ENCODE data around the gene EIF4G1. TPM values are rescaled to one million over a fixed set of nuclear protein-coding genes. Genes with fewer than 3 reads are reported as not detected.
"Not testable (repeated sequence)": the region's sequence is repeated elsewhere in the genome, so short reads cannot be mapped to it uniquely, and the experiment has no call there.

Gene EIF4G1
- total RNA-seq, 4 donors from 2014 or later, result 133 to 269 (median 170) TPM

DNA sequence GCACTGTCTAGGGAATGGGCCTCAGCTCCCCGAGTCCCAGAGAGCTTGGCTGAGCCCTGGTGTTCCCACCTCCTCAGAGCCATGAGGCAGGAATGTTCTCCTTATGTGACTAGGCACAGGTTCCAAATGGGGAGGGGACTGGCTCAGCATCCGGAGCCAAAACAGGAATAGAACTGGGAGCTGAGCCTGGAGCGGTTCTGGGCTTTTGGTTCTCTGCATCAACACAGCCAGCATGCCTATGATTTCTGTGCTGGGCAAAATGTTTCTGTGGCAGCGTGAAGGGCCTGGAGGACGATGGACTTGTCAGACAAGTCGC is 23.0 kb downstream of the EIF4G1 start, which contains the start of gene FAM131A:
FAM131A (plus strand) TSS at position 202 of the 316 bp plus-strand sequence; CDS start at position 233, 31 bp downstream.
- TF ChIP-seq, protein P1, sequence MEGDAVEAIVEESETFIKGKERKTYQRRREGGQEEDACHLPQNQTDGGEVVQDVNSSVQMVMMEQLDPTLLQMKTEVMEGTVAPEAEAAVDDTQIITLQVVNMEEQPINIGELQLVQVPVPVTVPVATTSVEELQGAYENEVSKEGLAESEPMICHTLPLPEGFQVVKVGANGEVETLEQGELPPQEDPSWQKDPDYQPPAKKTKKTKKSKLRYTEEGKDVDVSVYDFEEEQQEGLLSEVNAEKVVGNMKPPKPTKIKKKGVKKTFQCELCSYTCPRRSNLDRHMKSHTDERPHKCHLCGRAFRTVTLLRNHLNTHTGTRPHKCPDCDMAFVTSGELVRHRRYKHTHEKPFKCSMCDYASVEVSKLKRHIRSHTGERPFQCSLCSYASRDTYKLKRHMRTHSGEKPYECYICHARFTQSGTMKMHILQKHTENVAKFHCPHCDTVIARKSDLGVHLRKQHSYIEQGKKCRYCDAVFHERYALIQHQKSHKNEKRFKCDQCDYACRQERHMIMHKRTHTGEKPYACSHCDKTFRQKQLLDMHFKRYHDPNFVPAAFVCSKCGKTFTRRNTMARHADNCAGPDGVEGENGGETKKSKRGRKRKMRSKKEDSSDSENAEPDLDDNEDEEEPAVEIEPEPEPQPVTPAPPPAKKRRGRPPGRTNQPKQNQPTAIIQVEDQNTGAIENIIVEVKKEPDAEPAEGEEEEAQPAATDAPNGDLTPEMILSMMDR (IDR thresholded peaks at IDR 0.05), result no peak
- TF ChIP-seq POLR2A (IDR thresholded peaks at IDR 0.05), result peak in 1 of 2 donors; percentile 20
- Histone ChIP-seq H3K4me3 (peak within 1 kb of the TSS; percentile 69 to 95), H3K4me1 (peaks cover 6 to 10% of the 10 kb centered on the region in 2 donors), H3K9me3 (no peaks in the 10 kb centered on the region), H3K27ac (peak within 1 kb of the TSS; percentile 96 to 100), H3K27me3 (no peaks in the 10 kb centered on the region), H3K36me3 (no peaks in the 10 kb centered on the region)
- peak; percentile 75 to 85 for DNase-seq
- intact Hi-C loops (cut with DNase I; ENCODE audit: low total_unique reads), result no loop called here

DNA sequence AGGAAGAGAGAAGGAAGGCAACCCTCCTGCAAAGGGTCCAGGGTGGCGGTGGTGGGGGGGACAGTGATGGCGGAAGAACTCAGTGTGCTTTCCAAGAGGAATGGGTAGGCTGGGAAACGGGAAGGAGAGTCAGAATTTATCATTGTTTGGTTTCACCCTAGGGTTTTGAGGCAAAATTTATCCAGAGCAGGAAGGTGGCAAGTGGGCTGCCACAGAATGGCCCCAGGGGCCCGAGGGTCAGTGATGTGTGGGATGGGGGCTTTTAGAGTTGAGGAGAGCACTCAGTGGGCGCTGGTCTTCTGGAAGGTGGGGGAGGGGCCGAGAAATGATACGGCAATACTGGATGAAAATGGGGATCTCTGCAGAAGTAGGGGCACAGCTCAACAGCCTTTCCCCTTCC is 23.6 kb downstream of the EIF4G1 start:
- Histone ChIP-seq H3K9me3 (no peaks in the 10 kb centered on the region), H3K4me1 (peaks cover 6 to 10% of the 10 kb centered on the region in 2 donors), H3K27me3 (no peaks in the 10 kb centered on the region), H3K36me3 (no peaks in the 10 kb centered on the region), H3K27ac (peak overlapping the region; percentile 96 to 100), H3K4me3 (peak overlapping the region; percentile 5 to 25)
- no peak for DNase-seq
- intact Hi-C loops (cut with DNase I; ENCODE audit: low total_unique reads), result no loop called here
- no peak for TF ChIP-seq POLR2A (IDR thresholded peaks at IDR 0.05)
- TF ChIP-seq, protein P1 (IDR thresholded peaks at IDR 0.05), result no peak

DNA sequence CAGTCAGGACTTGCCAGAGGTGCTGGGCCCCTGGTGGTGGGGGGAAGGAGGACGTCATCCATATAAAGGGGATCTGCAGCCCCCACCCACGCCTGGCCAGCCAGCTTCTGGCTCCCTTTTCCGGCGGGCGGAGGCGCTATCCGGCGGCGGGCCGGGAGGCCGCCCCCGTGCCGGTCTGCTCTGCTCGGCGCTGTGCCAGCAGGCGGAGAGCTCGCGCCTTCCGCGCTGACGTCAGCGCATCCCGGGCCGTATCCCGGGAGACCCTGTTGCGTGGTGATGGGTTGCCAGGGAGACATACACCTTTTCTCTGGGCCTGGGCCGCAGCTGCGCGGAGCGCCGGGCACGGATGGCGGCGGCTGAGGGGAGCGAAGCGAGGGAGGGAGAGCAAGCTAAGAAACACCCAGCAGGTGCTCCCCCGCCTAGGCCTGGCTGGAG is 24.1 kb downstream of the EIF4G1 start:
- DNase-seq, result peak; percentile 90 to 96
- peaks cover 6 to 10% of the 10 kb centered on the region in 2 donors for H3K4me1 ChIP-seq
- H3K27me3 ChIP-seq, result no peaks in the 10 kb centered on the region
- H3K27ac ChIP-seq, result peak overlapping the region; percentile 96 to 100
- no peaks in the 10 kb centered on the region for H3K36me3 ChIP-seq
- H3K4me3 ChIP-seq, result peak overlapping the region; percentile 8 to 25
- TF ChIP-seq POLR2A (IDR thresholded peaks at IDR 0.05), result peak; percentile 5 to 44
- TF ChIP-seq, protein P1 (IDR thresholded peaks at IDR 0.05), result peak in 2 of 4 experiments; percentile 5 to 25
- no peaks in the 10 kb centered on the region for H3K9me3 ChIP-seq
- intact Hi-C loops (cut with DNase I; ENCODE audit: low total_unique reads), result no loop called here

DNA sequence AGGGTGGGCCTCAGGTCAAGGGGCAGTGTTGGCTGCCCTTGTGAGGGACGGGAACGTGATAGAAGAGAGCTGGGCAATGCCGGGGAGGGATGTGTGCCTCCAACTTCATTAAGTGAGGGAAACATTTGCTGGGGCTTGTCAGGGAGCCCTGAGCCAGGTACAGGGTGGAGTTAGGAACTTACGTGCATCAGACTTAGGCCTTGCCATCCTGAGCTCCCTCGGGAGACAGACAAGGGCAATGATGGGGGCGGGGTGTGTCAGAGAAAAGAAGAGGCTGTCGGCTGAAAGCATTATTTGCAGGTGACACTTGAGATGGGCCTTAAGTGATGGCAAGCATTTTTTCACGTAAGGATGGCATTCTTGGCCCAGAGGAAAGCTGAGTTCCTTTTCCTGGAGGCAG is 24.6 kb downstream of the EIF4G1 start:
- Histone ChIP-seq H3K4me3 (peak overlapping the region; percentile 8 to 25), H3K27ac (peak overlapping the region; percentile 96 to 100), H3K9me3 (no peaks in the 10 kb centered on the region), H3K4me1 (peaks cover 6 to 10% of the 10 kb centered on the region in 2 donors), H3K27me3 (no peaks in the 10 kb centered on the region), H3K36me3 (no peaks in the 10 kb centered on the region)
- DNase-seq, result peak in 1 of 2 donors; percentile 34
- no peak for TF ChIP-seq POLR2A (IDR thresholded peaks at IDR 0.05)
- TF ChIP-seq, protein P1 (IDR thresholded peaks at IDR 0.05), result no peak
- intact Hi-C loops (cut with DNase I; ENCODE audit: low total_unique reads), result no loop called here

DNA sequence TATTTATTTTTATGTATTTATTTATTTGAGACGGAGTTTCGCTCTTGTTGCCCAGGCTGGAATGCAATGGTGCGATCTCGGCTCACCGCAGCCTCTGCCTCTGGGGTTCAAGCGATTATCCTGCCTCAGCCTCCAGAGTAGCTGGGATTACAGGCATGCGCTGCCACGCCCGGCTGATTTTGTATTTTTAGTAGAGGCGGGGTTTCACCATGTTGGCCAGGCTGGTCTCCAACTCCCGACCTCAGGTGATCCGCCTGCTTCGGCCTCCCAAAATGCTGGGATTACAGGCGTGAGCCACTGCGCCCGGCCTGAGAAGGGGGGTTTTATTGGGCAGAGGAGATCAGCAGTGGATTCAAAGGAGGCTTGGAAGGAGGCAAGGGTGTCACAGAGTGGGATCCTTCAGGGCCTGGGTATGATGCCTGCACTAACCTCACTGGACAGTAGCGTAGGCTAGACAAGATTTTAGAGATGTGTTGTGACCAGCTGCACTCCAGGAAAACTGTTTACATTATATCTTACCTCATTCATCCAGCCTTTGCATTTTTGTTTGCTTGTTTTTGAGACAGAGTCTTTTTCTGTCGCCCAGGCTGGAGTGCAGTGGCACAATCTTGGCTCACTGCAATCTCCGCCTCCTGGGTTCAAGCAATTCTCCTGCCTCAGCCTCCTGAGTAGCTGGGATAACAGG is 25.2 kb downstream of the EIF4G1 start:
- peak overlapping the region; percentile 96 to 100 for H3K27ac ChIP-seq
- H3K36me3 ChIP-seq; intact Hi-C loops (cut with DNase I; ENCODE audit: low total_unique reads); H3K4me3 ChIP-seq; H3K27me3 ChIP-seq; DNase-seq; H3K9me3 ChIP-seq: not testable (repeated sequence)
- H3K4me1 ChIP-seq, result peaks cover 6 to 10% of the 10 kb centered on the region in 2 donors

Measured in uterus (tissue), 4 donors.